Activated T-helper 17 cell treated with anti-CD3 and anti-CD28 coated beads, Interleukin-2, amount 50 U/mL, for 72 hours (primary cell): ENCODE results near the gene DAGLB. TPM values are rescaled to one million over a fixed set of nuclear protein-coding genes. Genes with fewer than 3 reads are reported as not detected.
A peak's percentile ranks its signal among the peaks of the same experiment; 100 is the strongest.
"Not testable (repeated sequence)": the region's sequence is repeated elsewhere in the genome, so short reads cannot be mapped to it uniquely, and the experiment has no call there.

Experiments
- ATAC-seq: fragments of 150-1000 bp; cut with Tn5 transposase; replicated peaks from 2 replicates; pipeline ENCODE4 v1.10.0; 2021; ENCODE audit warnings: mild to moderate bottlenecking, moderate library complexity
- H3K27ac Mint-ChIP-seq: one replicate; pipeline ENCODE4 v1.8.0; 2022; ENCODE audit warnings: mixed read lengths
- H3K27me3 Mint-ChIP-seq: one replicate; pipeline ENCODE4 v1.8.0; 2022; ENCODE audit warnings: mixed read lengths
- H3K36me3 Mint-ChIP-seq: one replicate; pipeline ENCODE4 v1.8.0; 2022; ENCODE audit warnings: low read depth, mild to moderate bottlenecking, mixed read lengths
- H3K4me1 Mint-ChIP-seq: one replicate; pipeline ENCODE4 v1.8.0; 2022; ENCODE audit warnings: mixed read lengths
- H3K4me3 Mint-ChIP-seq: one replicate; pipeline ENCODE4 v1.8.0; 2022; ENCODE audit warnings: mild to moderate bottlenecking, mixed read lengths
- H3K9me3 Mint-ChIP-seq: one replicate; pipeline ENCODE4 v1.8.0; 2022; ENCODE audit warnings: mixed read lengths
- total RNA-seq, 2 donors: library from RNA; stranded (reverse); gene quantifications; one replicate each; pipeline ENCODE4 v1.2.3, GENCODE V29; 2022

Gene DAGLB
- total RNA-seq, 2 donors from 2014 or later: 15.0 to 22.7 TPM

DNA sequence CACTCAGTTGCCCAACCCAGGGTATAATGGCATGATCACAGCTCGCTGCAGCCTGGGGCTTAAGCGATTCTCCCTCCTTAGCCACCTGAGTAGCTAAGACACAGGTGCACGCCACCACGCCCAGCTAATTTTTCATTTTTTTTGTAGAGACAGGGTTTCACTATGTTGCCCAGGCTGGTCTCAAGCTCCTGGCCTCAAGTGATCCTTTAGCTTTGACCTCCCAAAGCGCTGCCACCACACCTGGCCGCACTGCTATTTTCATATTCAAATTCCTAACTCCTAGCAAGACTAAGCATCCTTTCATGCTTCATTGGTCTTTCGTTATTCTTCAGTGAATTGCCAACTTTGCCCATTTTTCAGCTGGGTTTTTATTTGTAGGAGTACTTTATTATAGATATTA, 30.4 kb upstream of the DAGLB start:
- no peaks in the 10 kb centered on the region for H3K9me3 Mint-ChIP-seq

DNA sequence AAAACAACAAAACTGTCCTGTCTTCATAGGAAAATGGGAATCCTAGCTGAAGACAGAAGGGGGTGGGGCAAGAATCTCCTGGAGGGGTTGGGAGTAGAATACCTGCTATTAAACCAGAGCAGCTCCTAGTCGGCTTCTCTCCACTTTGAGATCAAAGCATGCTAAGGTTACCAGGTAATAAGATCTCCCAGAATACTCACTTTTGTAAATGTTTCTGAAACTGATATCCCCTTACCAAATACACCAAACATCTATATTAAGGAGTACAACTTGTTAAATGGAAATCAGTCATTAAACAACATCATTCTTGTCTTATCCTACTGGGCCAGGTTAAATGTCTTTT, 29.5 kb upstream of the DAGLB start:
- no peaks in the 10 kb centered on the region for H3K9me3 Mint-ChIP-seq
- H3K36me3 Mint-ChIP-seq: peaks cover 89% of the 10 kb centered on the region
- H3K4me3 Mint-ChIP-seq: no peak overlapping the region
- peak overlapping the region; percentile 75 for H3K27ac Mint-ChIP-seq
- H3K27me3 Mint-ChIP-seq: no peaks in the 10 kb centered on the region
- peaks cover 35% of the 10 kb centered on the region for H3K4me1 Mint-ChIP-seq
- no peak for ATAC-seq

More for the DNA sequence above, 30.4 kb upstream of the DAGLB start:
- Mint-ChIP-seq H3K4me3 (no peak overlapping the region), H3K36me3 (peaks cover 92% of the 10 kb centered on the region), H3K27ac (no peak overlapping the region), H3K27me3 (no peaks in the 10 kb centered on the region), H3K4me1 (peaks cover 35% of the 10 kb centered on the region)
- no peak for ATAC-seq

DNA sequence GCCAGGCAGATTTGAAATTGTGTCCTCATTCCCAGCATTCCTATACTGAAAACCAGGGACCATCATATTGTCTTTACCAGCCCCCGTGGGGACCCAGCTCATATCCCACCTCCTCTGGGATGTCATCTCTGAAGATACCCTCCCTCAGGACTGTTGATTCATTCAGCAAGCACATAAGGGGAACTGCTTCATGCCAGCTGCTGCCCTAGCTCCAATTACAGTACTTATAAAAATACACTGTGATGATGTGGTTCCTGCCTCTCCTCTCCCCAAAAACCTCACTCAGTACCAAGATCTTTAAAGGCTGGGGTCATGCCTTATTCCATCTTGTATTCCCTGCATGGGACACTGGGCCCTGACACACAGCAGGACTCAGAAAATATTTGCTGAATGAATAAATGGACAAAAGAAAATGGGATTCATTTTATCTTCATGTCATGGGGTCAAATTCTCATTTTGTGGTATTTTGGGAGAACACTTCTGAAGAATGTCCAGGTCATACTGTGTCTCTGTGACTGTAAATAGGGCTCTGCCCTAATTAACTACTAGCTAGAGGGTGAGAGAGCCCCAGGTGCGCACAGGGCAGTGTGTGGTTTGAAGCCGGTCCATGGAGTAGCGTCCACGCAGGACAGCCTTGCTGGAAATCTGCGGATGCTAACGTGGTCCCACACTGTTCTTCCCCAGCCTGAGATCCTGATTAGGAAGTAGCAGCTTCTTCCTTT, 29.0 kb upstream of the DAGLB start:
- H3K27ac Mint-ChIP-seq: peak overlapping the region; percentile 75
- peaks cover 89% of the 10 kb centered on the region for H3K36me3 Mint-ChIP-seq
- H3K9me3 Mint-ChIP-seq: no peaks in the 10 kb centered on the region
- no peak for ATAC-seq
- H3K4me3 Mint-ChIP-seq: peak overlapping the region; percentile 40
- H3K4me1 Mint-ChIP-seq: peaks cover 34% of the 10 kb centered on the region
- H3K27me3 Mint-ChIP-seq: no peaks in the 10 kb centered on the region

DNA sequence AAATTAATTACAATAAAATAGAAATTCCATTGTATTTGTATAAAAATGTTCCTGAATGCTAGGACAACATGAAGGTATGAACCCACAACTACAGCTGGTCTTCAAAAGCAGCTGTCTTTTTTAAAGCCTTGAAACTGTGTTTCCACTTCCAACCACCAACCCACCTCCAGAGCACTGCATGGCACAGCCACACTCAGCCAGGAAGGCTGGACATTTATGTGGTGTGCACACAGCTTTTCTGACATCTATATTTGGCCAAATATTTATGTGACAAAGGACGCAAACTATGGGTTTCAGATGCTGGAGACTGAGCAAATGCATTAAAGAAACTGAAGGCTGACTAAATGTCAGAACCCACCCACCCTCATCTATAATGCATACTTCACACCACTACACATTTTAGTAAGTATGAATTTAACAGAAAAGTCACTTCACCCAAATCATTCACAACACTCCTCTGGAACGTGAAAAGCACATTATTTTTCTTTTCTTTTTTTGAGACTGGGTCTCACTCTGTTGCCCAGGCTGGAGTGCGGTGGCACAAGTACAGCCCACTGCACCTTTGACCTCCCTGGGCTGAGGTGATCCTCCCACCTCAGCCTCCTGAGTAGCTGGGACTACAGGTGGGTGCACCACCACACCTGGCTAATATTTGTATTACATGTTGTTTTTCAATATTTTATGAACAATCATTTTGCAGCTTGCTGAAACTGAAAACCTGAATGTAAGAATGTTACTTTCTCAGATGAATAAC, 27.9 kb upstream of the DAGLB start:
- peaks cover 23% of the 10 kb centered on the region for H3K4me1 Mint-ChIP-seq
- peak; percentile 74 for ATAC-seq
- peak overlapping the region; percentile 75 for H3K27ac Mint-ChIP-seq

DNA sequence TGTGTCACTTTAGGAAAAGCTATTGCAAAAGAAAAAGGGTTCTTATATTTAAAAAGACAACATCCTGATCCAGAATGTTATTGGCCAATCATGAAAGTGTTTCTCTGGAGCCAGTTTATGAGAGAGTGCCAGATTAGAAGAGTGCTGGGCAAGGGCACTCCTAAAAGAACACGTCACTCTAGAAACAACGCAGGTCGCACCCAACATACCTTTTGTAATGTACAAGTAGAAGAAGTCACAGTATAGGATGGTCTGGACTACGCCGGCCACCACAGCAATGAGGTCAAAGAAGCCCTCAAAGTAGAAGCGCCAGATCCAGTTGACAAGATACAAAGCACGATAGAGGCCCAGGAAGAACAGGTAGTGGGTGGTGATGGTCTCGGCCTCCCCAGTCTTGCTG, 18.1 kb upstream of the DAGLB start:
- Mint-ChIP-seq H3K27me3 (no peaks in the 10 kb centered on the region), H3K27ac (no peak overlapping the region), H3K4me1 (no peaks in the 10 kb centered on the region), H3K9me3 (no peaks in the 10 kb centered on the region), H3K4me3 (no peak overlapping the region), H3K36me3 (peaks cover 99% of the 10 kb centered on the region)
- ATAC-seq: no peak

More for the DNA sequence above, 27.9 kb upstream of the DAGLB start:
- no peaks in the 10 kb centered on the region for H3K27me3 Mint-ChIP-seq
- peak overlapping the region; percentile 40 for H3K4me3 Mint-ChIP-seq
- peaks cover 87% of the 10 kb centered on the region for H3K36me3 Mint-ChIP-seq
- H3K9me3 Mint-ChIP-seq: no peaks in the 10 kb centered on the region

DNA sequence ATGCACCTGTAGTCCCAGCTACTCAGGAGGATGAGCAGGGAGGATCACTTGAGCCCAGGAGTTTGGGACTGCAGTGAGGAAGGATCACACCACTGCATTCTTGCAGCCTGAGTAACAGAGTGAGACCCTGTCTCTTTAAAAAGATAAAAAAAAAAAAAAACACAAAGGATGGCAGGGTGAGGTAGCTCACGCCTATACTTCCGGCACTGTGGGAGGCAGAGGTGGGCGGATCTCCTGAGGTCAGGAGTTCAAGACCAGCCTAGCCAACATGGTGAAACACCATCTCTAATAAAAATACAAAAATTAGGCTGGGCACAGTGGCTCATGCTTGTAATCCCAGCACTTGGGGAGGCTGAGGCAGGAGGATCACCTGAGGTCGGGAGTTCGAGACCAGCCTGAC, 15.9 kb upstream of the DAGLB start:
- not testable (repeated sequence) for H3K4me3 Mint-ChIP-seq, ATAC-seq, H3K27me3 Mint-ChIP-seq, H3K9me3 Mint-ChIP-seq, H3K27ac Mint-ChIP-seq, H3K4me1 Mint-ChIP-seq
- H3K36me3 Mint-ChIP-seq: peaks cover 77% of the 10 kb centered on the region

DNA sequence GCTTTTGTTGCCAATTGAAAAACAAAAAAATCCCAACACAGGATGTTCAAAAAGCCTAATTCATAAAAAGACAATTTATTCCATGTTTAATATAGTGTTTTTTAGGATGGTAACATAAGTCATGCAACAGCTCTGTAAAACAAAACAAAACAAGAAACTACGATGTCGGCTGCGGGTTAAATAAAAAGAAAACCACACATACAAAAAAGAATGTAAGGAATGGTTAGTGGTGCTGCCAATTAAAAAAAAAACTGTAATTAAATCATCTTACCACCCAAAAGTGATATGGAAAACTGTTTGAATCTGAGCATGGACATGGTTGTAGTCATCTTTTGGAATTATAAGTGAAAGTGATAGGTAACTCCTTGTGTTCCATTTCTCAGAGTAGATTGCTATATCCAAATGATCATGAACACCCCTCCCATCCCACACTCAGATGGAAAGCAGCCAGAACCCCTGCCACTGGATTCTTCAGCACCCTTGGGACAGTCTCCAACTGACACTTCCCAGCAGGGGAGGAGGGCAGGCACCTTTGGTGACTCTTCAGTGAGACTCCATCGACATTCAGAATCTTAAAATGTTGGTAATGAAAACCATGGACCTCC, 14.3 kb upstream of the DAGLB start:
- H3K27ac Mint-ChIP-seq: no peak overlapping the region
- ATAC-seq: no peak
- H3K4me3 Mint-ChIP-seq: no peak overlapping the region
- H3K36me3 Mint-ChIP-seq: peaks cover 62% of the 10 kb centered on the region
- no peaks in the 10 kb centered on the region for H3K4me1 Mint-ChIP-seq
- H3K9me3 Mint-ChIP-seq: no peaks in the 10 kb centered on the region
- H3K27me3 Mint-ChIP-seq: no peaks in the 10 kb centered on the region

DNA sequence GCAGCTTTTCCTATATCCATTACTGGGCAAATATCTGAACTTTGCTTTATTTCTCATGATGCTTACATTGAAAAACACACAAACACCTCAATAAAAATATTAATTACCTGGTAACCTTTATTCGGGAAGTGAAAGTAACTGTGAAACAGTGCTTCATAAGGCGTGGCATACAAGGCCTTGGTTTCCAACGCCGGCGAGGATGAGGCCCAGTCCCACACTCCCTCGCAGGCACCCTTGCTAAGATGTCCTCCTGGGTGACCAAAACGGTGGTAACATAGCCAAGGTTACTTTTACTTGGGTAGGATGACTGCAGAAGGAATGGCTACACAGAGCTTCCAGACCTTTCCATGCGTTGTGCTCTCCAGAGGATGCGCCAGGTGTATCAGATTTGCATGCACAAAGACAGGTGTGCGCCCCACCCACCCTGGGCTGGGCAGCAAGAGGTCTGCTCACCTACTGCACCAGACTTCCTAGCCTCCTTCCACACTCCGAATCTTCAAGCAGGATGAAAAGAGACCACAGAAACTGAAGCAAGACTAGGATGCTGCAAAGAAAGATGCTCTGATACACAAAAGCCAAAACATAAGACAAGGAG, 13.3 kb upstream of the DAGLB start:
- Mint-ChIP-seq H3K4me3 (no peak overlapping the region), H3K27ac (peak overlapping the region; percentile 15), H3K36me3 (peaks cover 52% of the 10 kb centered on the region), H3K9me3 (no peaks in the 10 kb centered on the region), H3K27me3 (no peaks in the 10 kb centered on the region), H3K4me1 (no peaks in the 10 kb centered on the region)
- ATAC-seq: no peak

DNA sequence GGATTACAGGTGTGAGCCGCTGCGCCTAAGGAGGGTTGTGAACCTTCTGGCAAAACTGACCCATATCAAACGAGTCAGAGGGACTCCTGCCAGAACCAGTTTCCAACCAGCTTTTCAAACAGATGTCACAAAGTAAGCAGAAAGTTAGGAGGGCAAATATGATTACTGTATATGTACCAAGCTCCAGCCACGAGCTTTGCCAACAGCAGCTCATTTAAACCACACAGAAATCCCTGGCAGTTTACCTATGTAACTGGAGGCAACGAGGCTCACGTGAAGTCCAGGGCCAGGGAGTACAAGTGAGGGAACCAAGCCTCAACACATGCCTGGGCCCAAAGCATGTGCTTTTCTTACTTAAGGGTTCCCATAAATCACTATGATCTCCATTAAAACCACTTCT, 12.5 kb upstream of the DAGLB start:
- no peak overlapping the region for H3K27ac Mint-ChIP-seq
- H3K4me3 Mint-ChIP-seq: no peak overlapping the region
- no peak for ATAC-seq
- peaks cover 44% of the 10 kb centered on the region for H3K36me3 Mint-ChIP-seq
- no peaks in the 10 kb centered on the region for H3K4me1 Mint-ChIP-seq
- H3K27me3 Mint-ChIP-seq: no peaks in the 10 kb centered on the region
- H3K9me3 Mint-ChIP-seq: no peaks in the 10 kb centered on the region

DNA sequence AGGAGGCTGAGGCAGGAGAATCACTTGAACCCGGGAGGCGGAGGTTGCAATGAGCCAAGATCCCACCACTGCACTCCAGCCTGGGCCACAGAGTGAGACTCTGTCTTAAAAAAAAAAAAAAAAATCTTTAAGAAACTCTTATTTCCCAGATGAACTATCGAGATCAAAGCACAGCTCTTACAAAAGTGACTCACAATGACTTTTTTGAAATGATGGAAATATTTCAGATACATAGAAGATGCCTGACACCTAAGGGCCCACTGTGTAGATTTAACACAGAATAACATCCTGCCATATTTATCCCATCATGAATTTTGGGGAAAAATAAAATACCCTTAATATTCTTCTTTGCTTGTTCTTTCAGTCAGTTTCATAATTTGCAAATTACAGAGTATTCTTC, 10.9 kb upstream of the DAGLB start:
- not testable (repeated sequence) for H3K27ac Mint-ChIP-seq, ATAC-seq, H3K9me3 Mint-ChIP-seq, H3K27me3 Mint-ChIP-seq, H3K4me1 Mint-ChIP-seq, H3K4me3 Mint-ChIP-seq
- H3K36me3 Mint-ChIP-seq: peaks cover 29% of the 10 kb centered on the region

DNA sequence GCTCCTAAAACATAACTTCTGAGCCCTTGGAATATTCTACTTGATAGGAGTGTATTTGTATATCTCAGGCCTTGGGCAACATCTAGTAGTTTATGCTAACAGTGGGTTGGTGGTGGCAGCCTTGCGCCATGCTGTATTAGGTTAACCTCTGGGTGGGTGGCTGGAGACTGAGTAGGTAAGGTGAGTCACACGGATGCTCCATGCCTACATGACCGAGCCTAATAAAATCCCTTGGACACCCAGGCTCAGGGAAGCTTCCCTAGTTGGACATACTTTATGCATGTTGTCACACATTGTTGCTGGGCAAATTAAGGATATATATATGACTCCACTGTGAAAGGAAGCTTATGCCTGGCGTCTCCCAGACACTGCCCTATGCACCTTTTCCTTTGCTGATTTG, 6.0 kb upstream of the DAGLB start:
- no peaks in the 10 kb centered on the region for H3K4me1 Mint-ChIP-seq
- no peak overlapping the region for H3K4me3 Mint-ChIP-seq
- no peaks in the 10 kb centered on the region for H3K36me3 Mint-ChIP-seq
- H3K27ac Mint-ChIP-seq: no peak overlapping the region
- no peaks in the 10 kb centered on the region for H3K9me3 Mint-ChIP-seq
- no peak for ATAC-seq
- no peaks in the 10 kb centered on the region for H3K27me3 Mint-ChIP-seq

DNA sequence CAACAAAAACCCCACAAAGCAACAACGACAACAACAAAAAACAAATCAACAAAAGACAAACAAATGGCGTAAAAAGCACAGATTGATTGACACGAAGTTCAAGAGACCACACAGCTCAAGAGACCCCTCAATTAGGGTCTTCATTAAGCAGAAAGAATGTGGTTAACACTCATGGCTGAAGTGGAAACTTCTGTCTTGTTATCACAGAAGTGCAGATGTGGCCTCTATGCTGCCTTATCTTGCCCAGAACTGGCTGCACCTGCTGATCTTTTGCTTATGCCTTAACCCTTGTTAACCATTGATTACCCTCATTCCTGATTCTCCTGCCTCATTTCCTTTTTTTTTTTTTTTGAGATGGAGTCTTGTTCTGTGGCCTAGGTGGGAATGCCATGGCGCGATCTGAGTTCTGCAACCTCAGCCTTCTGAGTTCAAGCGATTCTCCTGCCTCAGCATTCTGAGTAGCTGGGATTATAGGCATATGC, 3.5 kb upstream of the DAGLB start:
- H3K27me3 Mint-ChIP-seq: no peaks in the 10 kb centered on the region
- H3K36me3 Mint-ChIP-seq: peaks cover 8% of the 10 kb centered on the region
- H3K9me3 Mint-ChIP-seq: no peaks in the 10 kb centered on the region
- H3K27ac Mint-ChIP-seq: no peak overlapping the region
- no peaks in the 10 kb centered on the region for H3K4me1 Mint-ChIP-seq
- ATAC-seq: no peak
- no peak overlapping the region for H3K4me3 Mint-ChIP-seq

DNA sequence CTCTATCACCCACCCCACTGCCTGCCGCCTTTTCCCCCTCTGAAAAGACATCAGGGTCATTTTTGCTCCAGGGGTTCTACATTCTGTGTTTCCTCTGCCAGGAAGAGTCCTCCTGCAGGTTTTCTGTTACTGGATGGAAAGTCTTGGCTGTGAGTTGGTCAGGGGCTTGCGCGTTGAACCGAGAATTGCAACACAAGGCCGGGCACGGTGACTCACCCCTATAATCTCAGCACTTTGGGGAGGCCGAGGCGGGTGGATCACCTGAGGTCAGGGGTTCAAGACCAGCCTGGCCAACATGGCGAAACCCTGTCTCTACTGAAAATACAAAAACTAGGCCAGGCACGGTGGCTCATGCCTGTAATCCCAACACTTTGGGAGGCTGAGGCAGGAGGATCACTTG, 2.8 kb upstream of the DAGLB start:
- not testable (repeated sequence) for H3K27ac Mint-ChIP-seq, ATAC-seq, H3K27me3 Mint-ChIP-seq, H3K9me3 Mint-ChIP-seq, H3K4me3 Mint-ChIP-seq, H3K4me1 Mint-ChIP-seq
- peaks cover 12% of the 10 kb centered on the region for H3K36me3 Mint-ChIP-seq

DNA sequence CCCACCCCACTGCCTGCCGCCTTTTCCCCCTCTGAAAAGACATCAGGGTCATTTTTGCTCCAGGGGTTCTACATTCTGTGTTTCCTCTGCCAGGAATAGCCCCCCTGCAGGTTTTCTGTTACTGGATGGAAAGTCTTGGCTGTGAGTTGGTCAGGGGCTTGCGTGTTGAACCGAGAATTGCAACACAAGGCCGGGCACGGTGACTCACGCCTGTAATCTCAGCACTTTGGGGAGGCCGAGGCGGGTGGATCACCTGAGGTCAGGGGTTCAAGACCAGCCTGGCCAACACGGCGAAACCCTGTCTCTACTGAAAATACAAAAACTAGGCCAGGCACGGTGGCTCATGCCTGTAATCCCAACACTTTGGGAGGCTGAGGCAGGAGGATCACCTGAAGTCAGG, 2.1 kb upstream of the DAGLB start:
- H3K27me3 Mint-ChIP-seq, H3K4me1 Mint-ChIP-seq, H3K4me3 Mint-ChIP-seq, H3K9me3 Mint-ChIP-seq, H3K27ac Mint-ChIP-seq, ATAC-seq: not testable (repeated sequence)
- peaks cover 19% of the 10 kb centered on the region for H3K36me3 Mint-ChIP-seq
